GM19324 (cell line): ENCODE data around the gene DISC1.
A peak's percentile ranks its signal among the peaks of the same experiment; 100 is the strongest.

Experiments used
- ATAC-seq: cut with Tn5 transposase; IDR thresholded peaks from one replicate; pipeline ENCODE4 v1.9.1; 2021; ENCODE audit warnings: mild to moderate bottlenecking, moderate library complexity; ENCODE audit not compliant: unreplicated experiment, low FRiP score

DISC1 gene

DNA sequence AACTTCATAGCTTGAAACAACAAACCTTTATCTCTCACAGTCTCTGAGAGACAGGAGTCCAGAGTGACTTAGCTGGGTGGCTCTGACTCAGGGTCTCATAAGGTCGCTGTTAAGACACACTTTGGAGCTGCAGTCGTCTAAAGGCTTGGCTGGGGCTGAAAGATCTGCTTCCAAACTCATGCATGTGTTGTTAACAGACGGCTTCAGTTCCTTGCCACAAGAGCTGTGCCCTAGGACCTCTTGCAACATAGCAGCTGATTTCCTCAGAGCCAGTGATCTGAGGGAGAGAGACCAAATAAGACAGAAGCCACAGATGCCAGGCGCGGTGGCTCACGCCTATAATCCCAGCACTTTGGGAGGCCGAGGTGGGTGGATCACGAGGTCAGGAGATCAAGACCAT lies 176.8 kb downstream of the DISC1 start:
- no peak for ATAC-seq

- peak; percentile 80 for ATAC-seq
Measured at GRCh38 chr1:231806623-231807495, 180.3 kb downstream of the DISC1 start.

DNA sequence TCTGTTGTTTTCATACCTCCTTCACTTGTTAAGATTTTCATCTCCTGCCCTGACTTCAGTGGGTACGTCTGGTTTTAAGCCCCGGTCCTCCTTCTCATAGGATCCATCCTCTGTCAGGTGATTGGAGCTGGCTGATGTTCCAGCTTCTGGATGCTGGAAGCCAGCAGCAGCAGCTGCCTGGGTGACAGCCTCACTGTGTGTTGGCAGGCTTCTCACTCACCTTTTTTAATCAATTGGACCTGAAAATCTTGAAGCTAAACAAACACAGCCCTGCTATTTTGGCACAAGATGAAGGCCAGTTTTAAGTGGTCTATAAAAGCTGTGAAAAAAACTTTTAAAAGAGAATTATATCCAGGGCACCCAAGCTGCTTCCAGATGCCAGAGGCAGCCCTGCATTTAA lies 181.0 kb downstream of the DISC1 start:
- ATAC-seq = no peak

DNA sequence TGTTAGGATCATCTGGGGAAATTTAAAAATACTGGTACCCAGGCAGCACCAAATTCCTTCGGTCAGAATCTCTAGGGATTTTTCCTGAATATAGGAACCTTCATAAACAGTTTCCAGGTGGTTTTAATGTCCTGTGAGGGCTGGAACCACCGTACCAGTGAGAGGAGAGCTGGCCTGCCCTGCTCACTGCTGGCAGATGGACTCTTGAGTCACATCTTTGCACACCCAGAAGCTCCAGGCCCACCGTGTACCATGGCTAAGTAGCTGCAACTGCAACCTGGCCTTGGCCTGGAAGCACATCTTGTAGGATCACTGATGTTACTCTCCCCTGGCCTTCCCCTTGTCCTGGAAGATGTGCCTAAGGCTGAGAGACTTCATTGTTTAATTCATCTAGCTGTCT lies 181.5 kb downstream of the DISC1 start:
- ATAC-seq = no peak

GRCh38 chr1:231808990-231809389 lies 182.4 kb downstream of the DISC1 start:
- no peak for ATAC-seq

DNA sequence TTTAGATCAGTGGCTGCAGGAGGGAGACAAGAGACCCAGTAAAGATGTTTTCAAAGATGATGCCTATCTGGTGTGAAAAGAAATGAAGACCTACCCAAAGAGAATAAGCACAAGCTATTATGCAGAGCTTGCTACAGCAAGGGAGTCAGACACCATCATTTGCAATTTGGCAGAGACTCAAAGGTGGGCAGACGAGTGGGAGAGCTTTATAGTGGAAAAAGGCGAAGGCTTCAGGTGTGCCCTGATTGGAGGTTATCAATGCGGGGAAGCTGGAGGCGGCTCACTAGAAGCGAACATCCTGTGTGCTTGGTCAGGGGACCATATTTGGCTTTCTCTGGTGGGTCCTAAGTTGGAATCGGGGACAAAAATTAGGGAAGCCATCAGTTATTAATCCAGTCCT lies 183.8 kb downstream of the DISC1 start:
- ATAC-seq = no peak

DNA sequence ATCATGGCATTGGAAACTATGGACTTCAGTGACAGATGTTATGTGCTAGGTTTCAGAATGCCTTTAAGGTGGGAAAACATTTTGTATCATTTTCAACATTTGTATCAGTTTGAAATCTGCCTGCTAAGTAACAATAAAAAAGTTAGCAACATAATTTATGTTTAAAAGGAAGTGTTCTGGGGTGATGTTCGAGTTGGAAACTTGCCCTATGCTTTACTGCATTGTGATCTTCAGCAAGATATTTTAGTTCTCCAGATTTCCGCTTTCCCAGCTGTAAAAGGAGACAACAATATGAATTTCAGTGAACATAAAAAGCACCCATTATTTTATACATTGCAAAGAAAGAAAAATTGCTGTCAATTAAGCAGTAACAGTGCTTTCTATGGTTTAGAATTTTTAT lies 187.4 kb downstream of the DISC1 start:
- ATAC-seq = no peak

DNA sequence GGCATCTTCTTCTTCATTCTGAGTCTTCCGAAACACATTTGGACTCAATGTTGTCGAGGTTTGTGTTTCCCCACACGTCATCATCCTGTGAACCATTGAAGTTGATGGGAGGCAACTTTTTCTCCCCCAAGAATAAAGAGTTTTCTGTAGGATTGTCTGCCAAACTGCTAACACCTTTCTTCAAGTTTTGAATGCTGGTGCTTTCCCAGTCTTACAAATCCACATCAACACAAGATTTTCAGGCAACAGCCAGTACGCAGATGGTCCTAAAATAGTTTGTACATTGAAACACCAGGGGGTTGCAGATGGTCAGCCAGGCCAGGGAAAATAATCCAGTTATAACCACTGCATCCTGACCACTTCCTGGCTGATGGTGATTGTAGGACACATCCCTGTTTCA lies 187.9 kb downstream of the DISC1 start:
- ATAC-seq = no peak

DNA sequence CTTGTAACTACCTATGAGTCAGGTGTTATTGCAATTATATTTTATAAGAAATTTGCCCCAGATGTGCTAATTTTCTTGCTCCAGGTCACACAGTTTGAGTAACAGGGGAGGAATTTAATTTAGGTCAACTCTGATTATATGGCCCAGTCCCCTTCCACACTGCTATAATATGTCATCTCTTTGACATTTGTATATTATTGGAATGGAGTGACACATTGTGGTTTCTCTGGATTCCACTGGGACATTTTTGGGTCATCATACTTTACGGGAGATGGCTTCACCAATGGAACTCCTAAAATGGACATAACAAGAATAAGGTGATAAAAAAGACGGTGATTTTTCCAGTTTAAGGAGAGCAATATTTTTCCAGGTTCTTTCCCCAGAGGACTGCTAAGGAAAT lies 191.2 kb downstream of the DISC1 start:
- no peak for ATAC-seq

DNA sequence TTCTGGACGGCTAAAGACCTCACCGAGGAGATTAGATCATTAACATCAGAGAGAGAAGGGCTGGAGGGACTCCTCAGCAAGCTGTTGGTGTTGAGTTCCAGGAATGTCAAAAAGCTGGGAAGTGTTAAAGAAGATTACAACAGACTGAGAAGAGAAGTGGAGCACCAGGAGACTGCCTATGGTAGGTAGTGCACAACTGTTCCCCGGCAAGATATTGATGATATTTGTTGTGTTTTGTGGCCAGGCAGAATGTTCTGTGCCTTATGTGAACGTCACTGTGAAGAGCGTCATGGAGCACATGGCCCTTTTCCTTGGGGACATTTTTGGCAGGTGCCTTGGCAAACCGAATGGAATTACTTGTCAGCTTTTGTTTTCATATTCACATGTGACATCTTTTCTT lies 191.7 kb downstream of the DISC1 start:
- ATAC-seq = no peak

DNA sequence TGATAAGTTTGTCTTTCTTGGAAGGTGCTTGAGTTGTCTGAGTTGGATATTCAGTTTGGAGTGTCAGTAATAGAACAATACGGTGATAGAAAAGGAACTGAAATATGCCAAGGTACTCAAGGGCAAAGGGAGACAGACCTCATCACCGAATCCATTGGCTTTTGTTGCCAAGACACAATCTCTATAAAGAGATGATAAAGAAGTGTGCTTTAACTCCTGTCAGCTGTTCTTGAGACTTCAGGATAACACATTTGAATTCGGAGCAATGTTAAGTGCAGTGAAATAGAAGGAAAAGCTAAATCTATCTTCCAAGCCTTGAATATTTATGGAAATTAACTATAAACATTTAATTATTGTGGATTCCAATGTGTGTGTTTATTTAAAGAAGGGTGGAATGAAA lies 194.7 kb downstream of the DISC1 start:
- ATAC-seq = no peak

GRCh38 chr1:231822041-231822440 lies 195.5 kb downstream of the DISC1 start:
- ATAC-seq = no peak

- no peak for ATAC-seq
Measured at GRCh38 chr1:231826566-231826965, 200.0 kb downstream of the DISC1 start.

- ATAC-seq = no peak
Measured at GRCh38 chr1:231827337-231828105, 200.9 kb downstream of the DISC1 start.

DNA sequence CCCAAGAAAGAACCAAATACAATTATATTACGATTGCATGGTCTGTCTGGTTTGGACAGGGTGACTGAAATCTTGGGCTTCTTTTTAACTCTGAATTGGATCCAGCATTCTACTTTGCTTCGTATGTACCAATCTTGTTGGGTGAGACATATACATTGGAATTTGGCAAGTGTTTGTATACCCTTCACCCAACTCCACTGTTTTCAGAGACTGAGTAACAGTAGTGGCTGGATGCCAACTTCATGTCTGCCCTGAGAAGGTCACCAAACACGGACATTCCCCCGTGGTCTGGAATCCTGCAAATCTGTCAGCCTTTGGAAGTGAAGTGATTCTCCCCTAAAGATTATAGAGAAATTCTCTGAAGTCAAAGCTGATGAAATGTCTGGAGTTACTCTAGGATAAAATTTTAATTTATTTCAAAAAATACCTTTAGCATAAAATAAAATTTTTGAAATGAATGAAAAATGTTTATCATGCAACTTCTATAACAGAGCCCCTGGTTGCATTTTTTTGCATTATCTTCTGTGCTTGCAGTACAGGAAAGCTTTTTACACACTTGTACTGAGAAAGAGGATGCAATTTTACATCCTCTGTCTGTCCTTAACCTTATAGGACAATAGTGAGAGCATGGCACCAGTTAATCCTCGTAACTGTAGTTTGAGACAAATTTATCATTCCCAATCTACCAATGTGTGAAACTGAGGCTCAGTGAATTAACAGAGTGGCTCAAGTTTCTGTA lies 201.8 kb downstream of the DISC1 start:
- no peak for ATAC-seq

- no peak for ATAC-seq
Measured at GRCh38 chr1:231829332-231829731, 202.7 kb downstream of the DISC1 start.

DNA sequence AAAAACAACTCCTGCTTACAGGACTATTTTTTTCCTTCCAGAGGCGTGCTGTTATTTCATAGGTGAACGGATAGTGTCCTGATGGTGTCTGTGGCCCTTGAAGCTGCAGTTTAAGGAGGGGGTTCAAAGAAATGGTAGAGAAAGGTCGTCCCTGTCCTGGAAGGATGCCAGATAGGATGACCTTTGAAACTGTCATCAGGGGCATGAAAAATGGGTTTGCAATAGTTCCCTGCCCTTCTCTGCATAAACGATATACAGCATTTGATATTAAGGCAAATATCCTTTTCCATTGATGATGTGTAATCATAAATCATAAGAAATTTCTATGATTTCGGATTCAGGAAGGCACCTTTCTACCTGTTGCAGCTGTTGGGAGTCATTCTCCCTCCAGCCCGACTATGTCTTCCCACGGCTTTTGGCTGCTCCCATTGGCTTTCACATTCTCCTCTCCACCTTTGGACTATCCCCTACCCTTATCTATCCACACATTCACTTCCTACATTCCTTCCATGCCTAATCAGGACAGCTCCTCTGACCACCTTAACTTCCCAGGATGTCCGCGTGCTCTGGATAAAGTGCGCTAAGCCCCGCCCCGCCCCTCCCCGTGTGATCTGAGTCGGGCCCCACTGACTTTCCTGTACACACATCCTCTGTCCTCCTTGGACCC lies 209.8 kb downstream of the DISC1 start:
- ATAC-seq = no peak

DNA sequence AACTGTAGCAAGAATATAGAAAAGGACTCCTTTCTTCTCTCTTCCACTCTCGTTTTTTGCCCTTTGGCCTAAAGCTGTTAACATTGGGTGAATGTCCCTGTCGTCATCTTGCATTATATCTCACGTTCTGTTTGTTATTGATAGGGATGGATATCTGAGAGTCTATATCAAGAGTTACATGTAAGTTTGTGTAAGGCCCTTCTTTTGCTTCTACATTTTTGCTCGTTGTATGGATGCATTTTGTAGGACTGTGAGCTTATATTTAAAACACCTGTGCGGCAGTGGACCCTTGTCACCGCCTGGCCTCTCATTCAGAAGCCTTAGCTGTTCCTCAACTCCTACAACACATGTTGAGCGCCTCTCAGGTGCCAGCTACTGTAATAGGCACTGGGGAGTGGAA lies 211.9 kb downstream of the DISC1 start:
- ATAC-seq = no peak

DNA sequence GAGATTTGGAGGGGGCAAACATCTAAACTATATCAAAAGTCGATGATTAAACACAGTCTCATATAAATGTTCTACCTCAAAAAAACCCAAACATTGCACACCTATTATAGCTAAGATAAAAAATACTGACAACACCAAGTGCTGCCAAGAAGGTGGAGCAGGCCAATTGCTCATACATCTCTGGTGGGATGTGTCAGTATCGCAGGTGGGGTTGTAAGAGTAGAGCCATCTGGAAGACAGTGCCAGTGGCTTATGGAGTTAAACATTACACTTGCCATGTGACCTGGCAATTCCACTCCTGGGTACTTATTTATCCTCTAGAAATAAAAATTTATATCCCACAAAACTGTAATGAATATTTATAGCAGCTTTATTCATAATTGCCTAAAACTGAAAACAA lies 213.4 kb downstream of the DISC1 start:
- no peak for ATAC-seq

- ATAC-seq = no peak
Measured at GRCh38 chr1:231841616-231842344, 215.2 kb downstream of the DISC1 start.
